DMS 273 (cell line): Measurements from ENCODE around the gene SSX2IP.
"Not testable (repeated sequence)": the region's sequence is repeated elsewhere in the genome, so short reads cannot be mapped to it uniquely, and the experiment has no call there.

Experiments
- DNase-seq: peaks from one replicate; lab custom pipeline; 2025; ENCODE audit not compliant: unreplicated experiment; lab: John Stamatoyannopoulos, UW

Gene SSX2IP

GRCh38 chr1:84620720-84621313 is 69.4 kb downstream of the SSX2IP start:
- peak; percentile 98 for DNase-seq

GRCh38 chr1:84619383-84620102 is 70.7 kb downstream of the SSX2IP start:
- peak; percentile 28 for DNase-seq

- no peak for DNase-seq
Measured at GRCh38 chr1:84617349-84617748, 72.9 kb downstream of the SSX2IP start.

GRCh38 chr1:84615790-84616189 is 74.5 kb downstream of the SSX2IP start:
- DNase-seq: no peak

GRCh38 chr1:84613887-84614286 is 76.4 kb downstream of the SSX2IP start:
- no peak for DNase-seq

- no peak for DNase-seq
Measured at GRCh38 chr1:84613026-84613425, 77.2 kb downstream of the SSX2IP start.

GRCh38 chr1:84611796-84612195 is 78.5 kb downstream of the SSX2IP start:
- DNase-seq: peak; percentile 11

GRCh38 chr1:84611091-84611490 is 79.2 kb downstream of the SSX2IP start:
- DNase-seq: no peak

GRCh38 chr1:84606977-84607376 is 83.3 kb downstream of the SSX2IP start:
- no peak for DNase-seq

- no peak for DNase-seq
Measured at GRCh38 chr1:84605157-84605556, 85.1 kb downstream of the SSX2IP start.

- peak; percentile 45 for DNase-seq
Measured at GRCh38 chr1:84603941-84604830, 86.1 kb downstream of the SSX2IP start.

- DNase-seq: no peak
Measured at GRCh38 chr1:84603223-84603622, 87.0 kb downstream of the SSX2IP start.

GRCh38 chr1:84600796-84601195 is 89.5 kb downstream of the SSX2IP start:
- no peak for DNase-seq

- DNase-seq: no peak
Measured at GRCh38 chr1:84598846-84599741, 91.2 kb downstream of the SSX2IP start.

- DNase-seq: no peak
Measured at GRCh38 chr1:84598418-84598817, 91.8 kb downstream of the SSX2IP start.

GRCh38 chr1:84597011-84597410 is 93.2 kb downstream of the SSX2IP start:
- no peak for DNase-seq

GRCh38 chr1:84594959-84595358 is 95.3 kb downstream of the SSX2IP start:
- not testable (repeated sequence) for DNase-seq
